Lower lobe of right lung (tissue), 2 donors: ENCODE results near the gene TINAGL1. TPM values are rescaled to one million over a fixed set of nuclear protein-coding genes. Genes with fewer than 3 reads are reported as not detected.

ENCODE experiments used
- ATAC-seq, 2 donors: fragments of 200-7000 bp; cut with Tn5 transposase; one replicate each; pipeline ENCODE4 v1.9.1; 2020 to 2022; ENCODE audit warnings: mild to moderate bottlenecking in 2 of 2, moderate library complexity in 2 of 2
- DNase-seq: peaks from one replicate; pipeline ENCODE4 v3.0.0-alpha.2; 2020
- H3K27ac ChIP-seq: fragments of 200-600 bp; one replicate; pipeline ENCODE4 v1.8.0; 2022
- H3K27me3 ChIP-seq: fragments of 200-600 bp; one replicate; pipeline ENCODE4 v1.8.0; 2022; ENCODE audit warnings: low read depth
- H3K36me3 ChIP-seq: fragments of 200-600 bp; one replicate; pipeline ENCODE4 v1.8.0; 2022; ENCODE audit warnings: mild to moderate bottlenecking
- H3K4me1 ChIP-seq: fragments of 200-600 bp; one replicate; pipeline ENCODE4 v1.8.0; 2022
- H3K4me3 ChIP-seq: fragments of 200-600 bp; one replicate; pipeline ENCODE4 v1.8.0; 2022; ENCODE audit warnings: mild to moderate bottlenecking
- H3K9me3 ChIP-seq: fragments of 200-600 bp; one replicate; pipeline ENCODE4 v1.8.0; 2022
- intact Hi-C: fragments of 100-400 bp; cut with DNase I; formaldehyde crosslinking; loops from one replicate; pipeline ENCODE4 v1.11.0; 2022
- total RNA-seq: library from RNA; stranded (reverse); fragmentation: NEBNext Ultra II Directional; extraction: Animal tissue kit (Norgen Biotek cat#: 25700); gene quantifications from one replicate; pipeline ENCODE4 v1.2.1, GENCODE V29; 2021
- TF ChIP-seq, protein P1 (sequence below): fragments of 200-600 bp; IDR thresholded peaks from one replicate; pipeline ENCODE4 v1.8.0; 2022; ENCODE audit warnings: antibody characterized with exemption, mild to moderate bottlenecking
- donor health status: DM: no; HTN: yes; CAD: no; lungs with severe emphysema.

Gene TINAGL1
- total RNA-seq, 1 donor from 2014 or later = 64.5 TPM

DNA sequence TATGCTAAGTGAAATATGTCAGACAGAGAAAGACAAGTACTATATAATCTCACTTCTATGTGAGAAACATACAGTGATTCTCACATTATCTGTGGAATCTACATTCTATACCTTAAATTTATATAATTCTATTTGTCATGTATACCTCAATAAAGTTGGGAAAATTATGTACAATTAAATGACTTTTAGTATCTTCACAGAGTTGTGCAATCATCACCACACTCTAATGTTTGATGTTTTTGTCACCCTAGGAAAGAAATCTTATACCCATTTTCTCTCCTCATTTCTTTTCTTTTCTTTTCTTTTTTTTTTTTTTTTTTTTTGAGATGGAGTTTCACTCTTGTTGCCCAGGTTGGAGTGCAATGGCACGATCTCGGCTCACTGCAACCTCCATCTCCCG lies 37.0 kb upstream of the TINAGL1 start:
- H3K4me3 ChIP-seq = no peak overlapping the region
- ATAC-seq = no peak
- TF ChIP-seq, protein P1, sequence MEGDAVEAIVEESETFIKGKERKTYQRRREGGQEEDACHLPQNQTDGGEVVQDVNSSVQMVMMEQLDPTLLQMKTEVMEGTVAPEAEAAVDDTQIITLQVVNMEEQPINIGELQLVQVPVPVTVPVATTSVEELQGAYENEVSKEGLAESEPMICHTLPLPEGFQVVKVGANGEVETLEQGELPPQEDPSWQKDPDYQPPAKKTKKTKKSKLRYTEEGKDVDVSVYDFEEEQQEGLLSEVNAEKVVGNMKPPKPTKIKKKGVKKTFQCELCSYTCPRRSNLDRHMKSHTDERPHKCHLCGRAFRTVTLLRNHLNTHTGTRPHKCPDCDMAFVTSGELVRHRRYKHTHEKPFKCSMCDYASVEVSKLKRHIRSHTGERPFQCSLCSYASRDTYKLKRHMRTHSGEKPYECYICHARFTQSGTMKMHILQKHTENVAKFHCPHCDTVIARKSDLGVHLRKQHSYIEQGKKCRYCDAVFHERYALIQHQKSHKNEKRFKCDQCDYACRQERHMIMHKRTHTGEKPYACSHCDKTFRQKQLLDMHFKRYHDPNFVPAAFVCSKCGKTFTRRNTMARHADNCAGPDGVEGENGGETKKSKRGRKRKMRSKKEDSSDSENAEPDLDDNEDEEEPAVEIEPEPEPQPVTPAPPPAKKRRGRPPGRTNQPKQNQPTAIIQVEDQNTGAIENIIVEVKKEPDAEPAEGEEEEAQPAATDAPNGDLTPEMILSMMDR = no peak

DNA sequence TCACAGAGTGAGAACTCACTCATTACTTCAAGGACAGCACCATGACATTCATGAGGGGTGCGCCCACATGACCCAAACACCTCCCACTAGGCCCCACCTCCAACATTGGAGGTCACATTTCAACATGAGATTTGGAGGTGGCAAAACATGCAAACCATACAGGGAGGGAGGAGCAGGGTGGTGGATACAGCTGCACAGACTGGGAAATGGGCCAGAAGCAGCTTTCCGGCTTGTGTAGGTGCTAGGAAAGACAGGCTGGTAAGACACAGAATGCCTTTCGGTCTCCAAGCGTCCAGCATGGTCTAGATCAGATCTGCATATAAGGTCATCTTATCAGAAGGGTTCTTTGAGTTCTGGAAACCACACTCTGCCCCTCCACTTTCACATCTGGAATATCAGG lies 35.1 kb upstream of the TINAGL1 start:
- intact Hi-C loops = no loop called here
- ATAC-seq (no peak), DNase-seq (no peak)
- H3K36me3 ChIP-seq = no peaks in the 10 kb centered on the region
- H3K4me3 ChIP-seq = no peak overlapping the region
- no peaks in the 10 kb centered on the region for H3K27me3 ChIP-seq
- no peak overlapping the region for H3K27ac ChIP-seq
- no peaks in the 10 kb centered on the region for H3K9me3 ChIP-seq
- H3K4me1 ChIP-seq = no peaks in the 10 kb centered on the region
- TF ChIP-seq, protein P1 = no peak

More for the DNA sequence above, 37.0 kb upstream of the TINAGL1 start:
- Histone ChIP-seq H3K27ac (no peak overlapping the region), H3K9me3 (no peaks in the 10 kb centered on the region), H3K27me3 (no peaks in the 10 kb centered on the region), H3K36me3 (no peaks in the 10 kb centered on the region), H3K4me1 (no peaks in the 10 kb centered on the region)
- intact Hi-C loops = no loop called here
- no peak for DNase-seq

DNA sequence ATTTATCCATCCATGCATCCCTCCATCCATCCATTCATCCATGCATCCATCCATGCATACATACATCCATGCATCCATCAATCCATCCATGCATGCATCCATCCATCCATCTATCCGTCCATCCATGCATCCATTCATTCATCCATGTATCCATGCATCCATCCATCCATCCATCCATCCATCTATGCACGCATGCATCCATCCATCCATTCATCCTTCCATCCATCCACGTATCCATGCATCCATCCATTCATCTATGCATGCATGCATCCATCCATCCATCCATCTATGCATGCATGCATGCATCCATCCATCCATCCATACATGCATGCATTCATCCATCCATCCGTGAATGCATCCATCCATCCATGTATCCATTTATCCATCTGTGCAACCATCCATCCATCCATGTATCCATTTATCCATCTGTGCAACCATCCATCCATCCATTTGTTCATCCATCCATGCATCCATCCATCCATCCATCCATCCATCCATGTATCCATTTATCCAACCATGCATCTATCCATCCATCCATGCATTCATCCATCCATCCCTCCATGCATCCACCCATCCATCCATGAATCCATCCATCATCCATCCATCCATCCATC lies 30.3 kb upstream of the TINAGL1 start:
- Histone ChIP-seq H3K4me3 (no peak overlapping the region), H3K9me3 (no peaks in the 10 kb centered on the region), H3K27ac (no peak overlapping the region), H3K36me3 (no peaks in the 10 kb centered on the region), H3K27me3 (no peaks in the 10 kb centered on the region), H3K4me1 (peaks cover 17% of the 10 kb centered on the region)
- no peak for ATAC-seq
- DNase-seq = no peak
- intact Hi-C loops = no loop called here
- TF ChIP-seq, protein P1 = no peak

DNA sequence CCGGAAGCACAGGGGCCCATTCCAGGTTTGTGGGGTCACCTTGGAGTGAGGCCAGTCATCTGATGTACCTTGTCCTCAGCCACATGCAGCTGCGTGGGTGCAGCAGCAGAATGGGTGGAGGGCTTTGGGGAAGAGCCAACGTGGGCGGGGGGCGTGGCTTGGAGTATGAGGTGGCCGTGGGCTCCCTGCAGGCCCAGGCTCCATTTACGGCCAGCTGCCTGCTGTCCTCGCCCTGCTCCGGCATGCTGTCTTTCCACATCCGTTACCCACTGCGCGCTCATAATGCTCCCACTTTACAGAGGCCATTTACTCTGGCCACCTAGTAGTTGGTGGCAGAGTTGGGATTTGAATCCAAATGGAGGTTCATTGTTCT lies 27.8 kb upstream of the TINAGL1 start:
- ATAC-seq = peak; percentile 35
- TF ChIP-seq, protein P1 = no peak
- DNase-seq = peak; percentile 60
- Histone ChIP-seq H3K4me3 (no peak overlapping the region), H3K9me3 (no peaks in the 10 kb centered on the region), H3K4me1 (peaks cover 17% of the 10 kb centered on the region), H3K27me3 (no peaks in the 10 kb centered on the region), H3K27ac (no peak overlapping the region), H3K36me3 (no peaks in the 10 kb centered on the region)
- intact Hi-C loops = no loop called here

DNA sequence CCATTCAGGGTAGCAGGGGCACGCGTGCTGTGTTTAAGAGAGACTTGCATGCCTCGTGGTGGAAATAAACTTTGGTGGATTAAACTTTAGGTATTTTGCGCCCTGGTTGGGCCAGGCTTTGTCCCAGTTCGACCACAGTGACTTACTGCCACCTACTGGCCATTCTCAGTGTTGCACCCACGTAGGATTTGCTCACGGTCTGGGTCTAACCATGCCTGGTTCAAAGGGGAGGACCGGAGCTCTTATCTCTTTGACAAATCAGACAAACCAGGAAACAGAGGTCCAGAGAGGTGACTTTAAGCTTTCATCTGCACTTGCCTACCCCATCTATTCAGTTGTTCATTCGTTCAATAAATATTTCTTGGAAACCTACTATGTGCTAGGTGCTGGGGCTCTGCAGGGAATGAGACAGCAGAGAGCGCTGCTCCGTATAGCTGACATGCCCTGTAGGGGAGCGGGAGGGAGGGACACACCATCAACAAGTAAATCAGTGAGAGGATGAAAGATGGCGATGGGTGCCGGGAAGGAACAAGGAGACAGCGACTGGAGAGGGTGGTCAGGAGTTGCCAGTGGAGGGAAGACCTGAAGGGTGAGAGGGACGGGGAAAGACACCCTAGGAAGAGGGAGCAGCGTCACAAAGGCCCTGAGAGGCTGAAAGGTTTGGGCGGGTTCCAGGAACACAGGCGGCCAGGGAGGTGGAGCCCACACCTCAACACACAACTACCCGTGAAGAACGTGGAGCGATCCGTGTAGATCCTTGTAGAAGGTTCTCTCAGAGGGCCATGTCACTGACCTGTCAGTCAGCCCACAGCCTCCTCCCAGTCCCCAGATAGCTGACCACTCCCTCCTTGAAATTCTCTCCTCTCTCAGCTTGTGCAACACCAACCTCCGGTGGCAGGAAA lies 27.2 kb upstream of the TINAGL1 start:
- TF ChIP-seq, protein P1 = peak; percentile 97
- no peaks in the 10 kb centered on the region for H3K27me3 ChIP-seq
- intact Hi-C loops = no loop called here
- H3K4me1 ChIP-seq = peaks cover 17% of the 10 kb centered on the region
- H3K9me3 ChIP-seq = no peaks in the 10 kb centered on the region
- ATAC-seq = peak; percentile 97 to 99
- H3K36me3 ChIP-seq = no peaks in the 10 kb centered on the region
- H3K4me3 ChIP-seq = peak overlapping the region; percentile 38
- H3K27ac ChIP-seq = no peak overlapping the region
- DNase-seq = peak; percentile 82
